ENCODE data around the gene MARK2. TPM values are rescaled to one million over a fixed set of nuclear protein-coding genes. Genes with fewer than 3 reads are reported as not detected.

Gene MARK2
- total and polyA plus RNA-seq, 8 donors: 8.8 to 128 (median 19.3) TPM

- intact Hi-C loops (cut with DNase I; ENCODE audit: low total_unique reads): no loop called here
- H3K36me3 ChIP-seq: peaks cover 73 to 100% (median 94%) of the 10 kb centered on the region in 4 donors
- H3K27me3 ChIP-seq: no peaks in the 10 kb centered on the region
- H3K27ac ChIP-seq: no peak overlapping the region
- 81 to 88% (median 84%) methylated on average over 6 to 7 of the region's 7 CpGs for WGBS, 5 donors
- peaks cover 4 to 32% (median 16%) of the 10 kb centered on the region in 4 donors for H3K4me1 ChIP-seq
- no peaks in the 10 kb centered on the region for H3K9me3 ChIP-seq
- TF ChIP-seq POLR2AphosphoS5 (IDR thresholded peaks at IDR 0.05) (no peak), CTCF (IDR thresholded peaks at IDR 0.05) (peak in 2 of 7 experiments; percentile 6 to 21), EP300 (IDR thresholded peaks at IDR 0.05) (no peak), POLR2A (IDR thresholded peaks at IDR 0.05) (no peak)
- H3K4me3 ChIP-seq: no peak overlapping the region
- peak; percentile 37 to 63 for DNase-seq
Observed at GRCh38 chr11:63906585-63906984, 67.7 kb downstream of the MARK2 start.

GRCh38 chr11:63907063-63907462, 68.2 kb downstream of the MARK2 start:
- no peak overlapping the region for H3K27ac ChIP-seq
- no peak overlapping the region for H3K4me3 ChIP-seq
- no peak for DNase-seq
- peaks cover 4 to 32% (median 16%) of the 10 kb centered on the region in 4 donors for H3K4me1 ChIP-seq
- H3K27me3 ChIP-seq: no peaks in the 10 kb centered on the region
- H3K9me3 ChIP-seq: no peaks in the 10 kb centered on the region
- TF ChIP-seq EP300 (IDR thresholded peaks at IDR 0.05) (no peak), POLR2AphosphoS5 (IDR thresholded peaks at IDR 0.05) (no peak), CTCF (IDR thresholded peaks at IDR 0.05) (no peak), POLR2A (IDR thresholded peaks at IDR 0.05) (no peak)
- 70 to 86% (median 75%) methylated on average over 5 to 6 of the region's 6 CpGs for WGBS, 5 donors
- intact Hi-C loops (cut with DNase I; ENCODE audit: low total_unique reads): no loop called here
- H3K36me3 ChIP-seq: peaks cover 70 to 100% (median 89%) of the 10 kb centered on the region in 4 donors

GRCh38 chr11:63907808-63908530, 69.1 kb downstream of the MARK2 start:
- H3K27me3 ChIP-seq: no peaks in the 10 kb centered on the region
- peaks cover 4 to 32% (median 16%) of the 10 kb centered on the region in 4 donors for H3K4me1 ChIP-seq
- TF ChIP-seq CTCF (IDR thresholded peaks at IDR 0.05): no peak
- TF ChIP-seq POLR2A (IDR thresholded peaks at IDR 0.05): no peak
- no peak for TF ChIP-seq EP300 (IDR thresholded peaks at IDR 0.05)
- TF ChIP-seq POLR2AphosphoS5 (IDR thresholded peaks at IDR 0.05): no peak
- 89 to 91% (median 90%) methylated on average over 20 to 21 of the region's 21 CpGs for WGBS, 5 donors
- intact Hi-C loops (cut with DNase I; ENCODE audit: low total_unique reads): no loop called here
- no peak for DNase-seq
- H3K27ac ChIP-seq: peak overlapping the region in 1 of 5 donors; percentile 11
- no peaks in the 10 kb centered on the region for H3K9me3 ChIP-seq
- H3K36me3 ChIP-seq: peaks cover 61 to 93% (median 80%) of the 10 kb centered on the region in 4 donors
- H3K4me3 ChIP-seq: no peak overlapping the region

GRCh38 chr11:63908631-63909401, 69.9 kb downstream of the MARK2 start:
- WGBS, 5 donors: 81 to 88% (median 85%) methylated on average over 43 to 46 of the region's 46 CpGs
- H3K36me3 ChIP-seq: peaks cover 52 to 85% (median 72%) of the 10 kb centered on the region in 4 donors
- no peaks in the 10 kb centered on the region for H3K27me3 ChIP-seq
- peak overlapping the region in 1 of 5 donors; percentile 66 for H3K27ac ChIP-seq
- H3K4me1 ChIP-seq: peaks cover 4 to 32% (median 16%) of the 10 kb centered on the region in 4 donors
- no peak for DNase-seq
- intact Hi-C loops (cut with DNase I; ENCODE audit: low total_unique reads): no loop called here
- H3K4me3 ChIP-seq: no peak overlapping the region
- TF ChIP-seq POLR2AphosphoS5 (IDR thresholded peaks at IDR 0.05): no peak
- TF ChIP-seq POLR2A (IDR thresholded peaks at IDR 0.05): no peak
- no peak for TF ChIP-seq CTCF (IDR thresholded peaks at IDR 0.05)
- no peak for TF ChIP-seq EP300 (IDR thresholded peaks at IDR 0.05)
- H3K9me3 ChIP-seq: no peaks in the 10 kb centered on the region
